OCI-LY3 (cell line): ENCODE measurements around the gene IFIH1.

Source experiments
- CTCF ChIP-seq: fragments of 200-600, 300-600 bp; sonication (generic); IDR thresholded peaks from 2 replicates; pipeline ENCODE4 v1.5.1; 2014; ENCODE audit warnings: antibody characterized with exemption, low read length, low read depth
- EZH2phosphoT487 ChIP-seq: fragments of 200-600 bp; shearing (Covaris generic); IDR thresholded peaks from 2 replicates; pipeline ENCODE4 v1.6.1; 2018; ENCODE audit warnings: antibody characterized with exemption, mixed run types, low read depth

GRCh38 chr2:162280654-162281053, 37.8 kb downstream of the IFIH1 start:
- TF ChIP-seq CTCF (peak; percentile 35), EZH2phosphoT487 (no peak)
